NCI-H1436 treated with DMSO at 0.1 percent for 48 hours (cell line): Measurements from ENCODE around the gene ACTL7B.
"Not testable (repeated sequence)": the region's sequence is repeated elsewhere in the genome, so short reads cannot be mapped to it uniquely, and the experiment has no call there.

Experiments
- DNase-seq: peaks from one replicate; lab custom pipeline; 2025; lab: John Stamatoyannopoulos, UW

The ACTL7B gene

DNA sequence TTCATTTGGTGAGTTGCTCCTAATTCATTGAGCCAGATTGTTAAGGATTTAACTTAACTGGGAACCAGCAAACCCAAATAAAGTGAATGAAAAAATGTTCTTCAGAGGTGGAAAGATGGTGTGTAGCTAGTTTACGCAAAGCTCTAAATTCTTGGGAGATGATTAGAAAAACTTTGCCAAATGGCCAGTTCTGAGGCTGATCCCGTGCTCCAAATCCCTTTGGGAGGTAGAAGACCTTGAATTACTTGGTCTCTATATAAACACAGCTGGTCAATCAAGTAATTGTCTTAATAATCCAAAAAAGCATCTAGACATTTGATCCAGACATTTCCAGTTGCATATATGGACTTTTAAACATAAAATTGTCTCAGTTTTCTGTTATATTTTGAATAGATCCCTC lies 11.4 kb downstream of the ACTL7B start:
- no peak for DNase-seq

DNA sequence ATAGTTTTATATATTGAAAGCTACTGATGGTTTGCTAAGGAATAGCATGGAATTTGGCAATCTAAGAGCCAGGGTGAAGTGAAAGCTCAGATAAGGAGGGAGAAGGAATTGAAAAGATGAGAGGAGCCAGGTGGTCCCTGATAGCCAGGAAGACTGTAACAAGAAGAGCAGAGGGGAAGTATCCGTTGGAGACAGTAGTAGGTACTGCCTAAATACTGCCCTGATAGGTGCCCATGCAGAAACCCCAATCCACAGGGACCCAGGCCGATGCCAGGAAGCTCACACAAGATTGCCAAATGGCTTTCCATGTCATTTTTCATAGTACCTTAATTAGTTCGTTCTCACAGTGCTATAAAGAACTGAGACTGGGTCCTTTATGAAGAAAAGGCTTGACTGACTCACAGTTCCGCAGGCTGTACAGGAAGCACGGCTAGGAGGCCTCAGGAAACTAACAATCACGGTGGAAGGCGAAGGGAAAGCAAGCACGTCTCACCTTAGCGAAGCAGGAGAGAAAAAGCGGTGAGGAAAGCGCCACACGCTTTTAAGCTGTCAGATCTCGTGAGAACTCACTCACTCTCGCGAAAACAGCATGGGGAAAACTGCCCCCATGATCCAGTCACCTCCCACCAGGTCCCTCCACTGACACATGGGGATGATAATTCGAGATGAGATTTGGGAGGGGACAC lies 13.0 kb downstream of the ACTL7B start:
- DNase-seq = no peak

DNA sequence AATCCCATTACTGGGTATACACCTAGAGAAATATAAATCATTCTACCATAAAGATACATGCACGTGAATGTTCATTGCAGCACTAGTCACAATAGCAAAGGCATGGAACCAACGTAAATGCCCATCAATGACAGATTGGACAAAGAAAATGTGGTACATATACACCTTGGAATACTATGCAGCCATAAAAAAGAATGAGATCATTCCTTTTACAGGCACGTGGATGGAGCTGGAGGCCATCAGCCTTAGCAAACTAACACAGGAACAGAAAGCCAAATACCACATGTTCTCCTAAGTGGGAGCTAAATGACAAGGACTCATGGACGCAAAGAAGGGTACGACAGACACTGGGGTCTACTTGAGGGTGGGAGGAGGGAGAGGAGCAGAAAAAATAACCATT lies 16.2 kb downstream of the ACTL7B start:
- DNase-seq = not testable (repeated sequence)

- DNase-seq = no peak
Measured at GRCh38 chr9:108838017-108838416, 17.8 kb downstream of the ACTL7B start.

DNA sequence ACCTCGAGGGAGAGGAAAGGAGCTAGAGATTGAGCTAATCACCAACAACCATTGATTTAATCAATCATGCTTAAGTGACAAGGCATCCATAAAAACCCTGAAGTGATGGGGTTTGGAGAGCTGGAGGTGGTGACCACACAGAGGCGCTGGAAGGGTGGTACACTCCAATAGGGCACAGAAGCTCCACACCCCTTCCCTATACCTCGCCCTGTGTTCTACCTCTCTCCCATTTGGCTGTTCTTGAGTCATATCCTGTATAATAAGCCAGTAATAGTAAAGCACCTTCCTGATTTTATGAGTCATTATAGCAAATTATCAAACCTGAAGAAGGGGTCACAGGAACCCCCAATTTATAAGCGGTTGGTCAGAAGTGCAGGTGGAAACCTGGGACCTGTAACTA lies 18.3 kb downstream of the ACTL7B start:
- DNase-seq = no peak

- no peak for DNase-seq
Measured at GRCh38 chr9:108836781-108837180, 19.0 kb downstream of the ACTL7B start.

DNA sequence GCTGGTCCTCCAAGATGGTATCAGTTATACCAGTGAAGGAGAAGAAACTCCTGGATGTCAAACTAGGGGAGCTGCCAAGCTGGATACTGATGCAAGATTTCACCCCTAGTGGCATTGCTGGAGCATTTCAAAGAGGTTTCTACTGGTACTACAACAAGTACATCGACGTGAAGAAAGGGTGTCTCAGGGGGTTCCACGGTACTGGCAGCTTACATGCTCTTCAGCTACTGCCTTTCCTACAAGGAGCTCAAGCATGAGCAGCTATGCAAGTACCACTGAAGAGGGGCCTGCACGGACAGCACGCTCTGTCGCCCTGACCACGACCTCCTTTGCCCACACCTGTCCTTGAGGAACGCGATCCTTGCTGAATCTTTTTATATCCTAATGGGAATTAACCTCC lies 19.5 kb downstream of the ACTL7B start:
- DNase-seq = no peak

- no peak for DNase-seq
Measured at GRCh38 chr9:108835831-108836230, 20.0 kb downstream of the ACTL7B start.

DNA sequence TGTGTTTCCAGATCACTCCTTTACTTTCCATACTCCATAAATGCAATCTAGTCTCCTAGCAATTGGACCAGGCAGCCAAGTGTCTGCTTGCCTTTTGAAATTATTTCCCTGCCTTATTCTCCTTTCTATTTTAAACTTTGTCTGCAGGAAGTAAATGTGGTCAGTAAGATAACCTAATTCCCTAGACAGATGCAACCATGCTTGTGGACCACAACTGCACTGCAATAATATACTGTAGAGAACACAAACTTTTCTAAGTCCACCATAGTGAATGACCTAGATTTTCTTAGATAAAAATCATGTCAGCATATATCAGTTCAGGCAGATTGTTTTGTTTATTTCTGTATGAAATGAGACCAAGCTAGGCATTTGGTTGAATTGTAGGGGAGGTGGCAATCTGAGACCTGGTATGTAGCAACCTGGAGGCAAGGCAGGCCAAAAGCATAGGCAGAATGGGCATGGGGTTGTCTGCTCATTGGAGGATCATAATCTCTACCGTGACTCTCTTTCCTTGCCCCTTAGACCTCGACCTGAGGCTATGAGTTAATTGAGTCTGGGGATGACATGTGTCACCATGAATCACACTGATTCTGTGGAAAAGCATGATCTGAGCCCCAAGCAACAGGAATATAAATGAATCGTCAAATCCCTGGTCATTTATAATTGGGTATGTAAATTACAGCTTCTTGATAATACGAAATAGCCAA lies 20.7 kb downstream of the ACTL7B start:
- no peak for DNase-seq

DNA sequence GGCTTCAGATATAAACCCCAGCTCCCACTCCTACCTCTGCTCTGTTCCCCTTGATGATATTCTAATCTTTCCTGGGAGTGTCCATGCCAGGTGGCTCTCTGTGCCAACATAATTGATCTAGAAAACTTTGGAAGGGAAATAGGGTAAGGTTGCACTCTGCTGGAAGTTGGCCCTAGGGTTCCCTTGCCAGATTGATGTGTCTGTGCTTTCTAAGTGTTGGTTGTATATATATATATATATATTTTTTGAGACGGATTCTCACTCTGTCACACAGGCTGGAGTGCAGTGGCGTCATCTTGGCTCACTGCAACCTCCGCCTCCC lies 23.6 kb downstream of the ACTL7B start:
- DNase-seq = no peak

GRCh38 chr9:108831496-108832178 lies 24.1 kb downstream of the ACTL7B start:
- DNase-seq = no peak

DNA sequence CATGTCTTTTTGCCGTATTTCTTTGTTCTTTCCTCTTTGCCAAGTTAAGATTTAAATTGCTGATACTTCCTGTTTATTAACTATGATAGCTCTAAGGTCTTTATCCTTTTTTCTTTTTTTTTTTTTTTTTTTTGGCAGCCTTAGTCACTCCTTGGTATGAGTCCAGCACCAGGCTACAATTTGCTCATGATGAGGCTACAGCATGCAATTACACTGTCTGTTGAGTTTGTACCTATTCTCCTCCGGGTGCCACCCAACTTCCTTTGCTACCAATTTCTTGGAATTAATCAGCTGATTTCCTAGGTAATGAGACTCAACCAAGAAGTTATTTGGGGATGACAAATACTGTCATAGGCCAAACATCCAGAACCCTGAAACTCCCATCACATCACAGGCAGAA lies 25.5 kb downstream of the ACTL7B start:
- no peak for DNase-seq

DNA sequence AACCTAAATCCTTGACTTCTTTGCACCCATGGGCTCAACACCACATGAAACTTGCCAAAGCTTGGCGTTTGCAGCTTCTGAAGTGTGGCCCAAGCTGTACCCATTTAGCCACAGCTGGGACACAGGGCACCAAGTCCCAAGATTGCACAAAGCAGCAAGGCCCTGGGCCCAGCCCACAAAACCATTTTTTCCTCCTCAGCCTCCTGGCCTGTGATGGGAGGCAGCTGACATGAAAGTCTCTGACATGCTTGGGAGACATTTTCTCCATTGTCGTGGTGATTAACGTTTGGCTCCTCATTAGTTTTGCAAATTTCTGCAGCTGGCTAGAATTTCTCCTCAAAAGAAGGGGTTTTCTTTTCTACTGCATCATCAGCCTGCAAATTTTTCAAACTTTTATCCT lies 32.0 kb downstream of the ACTL7B start:
- DNase-seq = no peak

- no peak for DNase-seq
Measured at GRCh38 chr9:108816037-108816436, 39.7 kb downstream of the ACTL7B start.

- DNase-seq = no peak
Measured at GRCh38 chr9:108815156-108815555, 40.6 kb downstream of the ACTL7B start.

- no peak for DNase-seq
Measured at GRCh38 chr9:108813951-108814601, 41.7 kb downstream of the ACTL7B start.

DNA sequence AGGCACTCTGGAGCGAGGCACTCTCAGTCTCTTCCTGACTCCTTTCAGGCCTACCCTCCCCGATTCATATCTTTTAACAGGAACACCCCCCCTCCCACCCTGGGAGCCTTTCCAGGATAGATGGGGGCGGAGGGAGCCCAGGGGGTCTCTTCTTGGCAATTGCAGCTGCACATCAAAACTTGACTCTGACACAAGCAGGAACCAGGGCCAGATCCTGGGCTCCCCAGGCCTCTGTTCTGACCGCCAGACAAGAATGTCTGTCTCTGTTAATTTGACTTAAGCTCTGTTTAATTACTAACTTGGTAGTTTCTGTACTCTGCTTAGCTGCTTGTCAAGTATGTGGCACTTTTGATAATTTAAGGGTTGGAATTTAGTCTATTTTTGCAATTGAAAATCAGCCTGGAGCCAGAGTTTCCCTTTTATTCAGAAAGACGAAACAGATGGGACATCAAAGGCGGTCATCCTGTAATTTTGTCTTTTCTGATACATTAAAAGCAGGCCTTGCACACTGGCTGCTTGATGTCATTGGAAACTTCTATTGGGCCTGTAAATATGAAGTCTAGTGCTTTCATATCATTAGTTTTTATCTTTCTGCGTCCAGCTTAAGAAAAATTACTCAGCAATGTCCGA lies 43.3 kb downstream of the ACTL7B start:
- no peak for DNase-seq

DNA sequence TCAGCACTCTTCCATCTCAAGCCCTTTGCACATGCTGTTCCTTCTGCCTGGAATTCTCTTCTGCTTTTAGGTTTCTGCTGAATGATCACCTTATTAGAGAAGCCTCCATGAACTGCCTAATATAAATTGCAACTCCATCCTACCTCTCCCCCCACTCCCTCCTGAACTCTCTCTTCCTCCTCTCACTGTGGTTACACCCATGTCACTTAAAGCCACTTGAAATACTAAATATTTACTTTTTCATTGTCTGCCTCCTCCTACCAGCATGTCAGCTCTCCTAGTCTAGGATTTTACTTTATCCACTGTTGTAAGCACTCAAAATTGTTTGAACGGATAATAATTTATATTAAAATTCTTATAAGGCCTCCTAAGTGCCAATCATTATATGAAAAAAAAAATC lies 43.8 kb downstream of the ACTL7B start:
- peak; percentile 20 for DNase-seq

DNA sequence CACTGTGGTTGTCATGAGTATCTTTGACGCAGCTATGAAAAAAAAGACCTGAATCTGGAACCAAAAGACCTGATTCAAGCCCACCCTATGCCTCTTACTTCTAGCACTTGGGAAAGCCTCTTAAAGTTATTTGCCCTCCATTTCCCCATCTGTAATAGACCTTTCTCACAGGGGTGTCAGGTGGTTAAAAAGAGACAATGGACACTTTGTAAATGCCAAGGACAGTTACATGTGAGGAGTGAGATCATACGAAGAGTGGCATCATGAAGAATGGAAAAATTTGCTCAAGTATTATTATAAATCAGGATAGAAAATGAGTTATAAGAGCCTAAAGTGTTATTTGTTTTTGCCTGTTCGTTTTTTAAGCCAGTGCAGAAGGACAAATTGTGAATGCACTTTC lies 46.5 kb downstream of the ACTL7B start:
- DNase-seq = no peak
